ENCODE measurements around the gene EPB41L4A. TPM values are rescaled to one million over a fixed set of nuclear protein-coding genes. Genes with fewer than 3 reads are reported as not detected.

EPB41L4A gene
- total RNA-seq, 1 donor from 2014 or later, result 2.7 TPM

GRCh38 chr5:112329419-112330090 lies 89.5 kb downstream of the EPB41L4A start:
- H3K36me3 Mint-ChIP-seq (ENCODE audit: unreplicated experiment), result no peaks in the 10 kb centered on the region
- H3K9me3 Mint-ChIP-seq (ENCODE audit: unreplicated experiment), result no peaks in the 10 kb centered on the region
- no peak overlapping the region for H3K4me3 Mint-ChIP-seq (ENCODE audit: unreplicated experiment)
- peaks cover 12% of the 10 kb centered on the region for H3K4me1 Mint-ChIP-seq (ENCODE audit: unreplicated experiment)
- TF ChIP-seq CTCF (IDR thresholded peaks at IDR 0.05), result no peak
- no peak for DNase-seq (ENCODE audit: extremely low spot score, unreplicated experiment)
- H3K27ac Mint-ChIP-seq (ENCODE audit: unreplicated experiment), result no peak overlapping the region
- H3K27me3 Mint-ChIP-seq (ENCODE audit: unreplicated experiment), result no peaks in the 10 kb centered on the region

GRCh38 chr5:112323166-112323565 lies 95.9 kb downstream of the EPB41L4A start:
- Mint-ChIP-seq H3K27me3 (ENCODE audit: unreplicated experiment) (no peaks in the 10 kb centered on the region), H3K27ac (ENCODE audit: unreplicated experiment) (no peak overlapping the region), H3K36me3 (ENCODE audit: unreplicated experiment) (no peaks in the 10 kb centered on the region), H3K9me3 (ENCODE audit: unreplicated experiment) (no peaks in the 10 kb centered on the region), H3K4me1 (ENCODE audit: unreplicated experiment) (no peaks in the 10 kb centered on the region), H3K4me3 (ENCODE audit: unreplicated experiment) (no peak overlapping the region)
- DNase-seq (ENCODE audit: extremely low spot score, unreplicated experiment), result no peak
- TF ChIP-seq CTCF (IDR thresholded peaks at IDR 0.05), result no peak

GRCh38 chr5:112320408-112320807 lies 98.7 kb downstream of the EPB41L4A start:
- Mint-ChIP-seq H3K4me3 (ENCODE audit: unreplicated experiment) (no peak overlapping the region), H3K4me1 (ENCODE audit: unreplicated experiment) (no peaks in the 10 kb centered on the region), H3K27me3 (ENCODE audit: unreplicated experiment) (no peaks in the 10 kb centered on the region), H3K36me3 (ENCODE audit: unreplicated experiment) (no peaks in the 10 kb centered on the region), H3K9me3 (ENCODE audit: unreplicated experiment) (no peaks in the 10 kb centered on the region), H3K27ac (ENCODE audit: unreplicated experiment) (no peak overlapping the region)
- TF ChIP-seq CTCF (IDR thresholded peaks at IDR 0.05), result no peak
- DNase-seq (ENCODE audit: extremely low spot score, unreplicated experiment), result no peak

- H3K27me3 Mint-ChIP-seq (ENCODE audit: unreplicated experiment), result no peaks in the 10 kb centered on the region
- H3K4me3 Mint-ChIP-seq (ENCODE audit: unreplicated experiment), result no peak overlapping the region
- H3K27ac Mint-ChIP-seq (ENCODE audit: unreplicated experiment), result no peak overlapping the region
- no peaks in the 10 kb centered on the region for H3K9me3 Mint-ChIP-seq (ENCODE audit: unreplicated experiment)
- H3K36me3 Mint-ChIP-seq (ENCODE audit: unreplicated experiment), result no peaks in the 10 kb centered on the region
- no peak for TF ChIP-seq CTCF (IDR thresholded peaks at IDR 0.05)
- no peak for DNase-seq (ENCODE audit: extremely low spot score, unreplicated experiment)
- H3K4me1 Mint-ChIP-seq (ENCODE audit: unreplicated experiment), result no peaks in the 10 kb centered on the region
Measured at GRCh38 chr5:112318346-112318745, 100.7 kb downstream of the EPB41L4A start.

GRCh38 chr5:112317866-112318265 lies 101.2 kb downstream of the EPB41L4A start:
- Mint-ChIP-seq H3K9me3 (ENCODE audit: unreplicated experiment) (no peaks in the 10 kb centered on the region), H3K27me3 (ENCODE audit: unreplicated experiment) (no peaks in the 10 kb centered on the region), H3K27ac (ENCODE audit: unreplicated experiment) (no peak overlapping the region), H3K4me3 (ENCODE audit: unreplicated experiment) (no peak overlapping the region), H3K36me3 (ENCODE audit: unreplicated experiment) (no peaks in the 10 kb centered on the region), H3K4me1 (ENCODE audit: unreplicated experiment) (no peaks in the 10 kb centered on the region)
- no peak for DNase-seq (ENCODE audit: extremely low spot score, unreplicated experiment)
- TF ChIP-seq CTCF (IDR thresholded peaks at IDR 0.05), result no peak

All from osteocyte (in vitro differentiated cells).